NB4 (cell line): Measurements from ENCODE around the gene SIL1.

Experiments used
- POLR2A ChIP-seq: IDR thresholded peaks from 2 replicates; pipeline ENCODE4 v1.6.1; 2011; ENCODE audit warnings: mild to moderate bottlenecking; ENCODE audit not compliant: insufficient read length; ENCODE audit errors: extremely low read depth
- TF ChIP-seq, protein P1 (sequence below): IDR thresholded peaks from one replicate; pipeline ENCODE4 v1.5.1; 2012; ENCODE audit warnings: low read depth, low read length

DNA sequence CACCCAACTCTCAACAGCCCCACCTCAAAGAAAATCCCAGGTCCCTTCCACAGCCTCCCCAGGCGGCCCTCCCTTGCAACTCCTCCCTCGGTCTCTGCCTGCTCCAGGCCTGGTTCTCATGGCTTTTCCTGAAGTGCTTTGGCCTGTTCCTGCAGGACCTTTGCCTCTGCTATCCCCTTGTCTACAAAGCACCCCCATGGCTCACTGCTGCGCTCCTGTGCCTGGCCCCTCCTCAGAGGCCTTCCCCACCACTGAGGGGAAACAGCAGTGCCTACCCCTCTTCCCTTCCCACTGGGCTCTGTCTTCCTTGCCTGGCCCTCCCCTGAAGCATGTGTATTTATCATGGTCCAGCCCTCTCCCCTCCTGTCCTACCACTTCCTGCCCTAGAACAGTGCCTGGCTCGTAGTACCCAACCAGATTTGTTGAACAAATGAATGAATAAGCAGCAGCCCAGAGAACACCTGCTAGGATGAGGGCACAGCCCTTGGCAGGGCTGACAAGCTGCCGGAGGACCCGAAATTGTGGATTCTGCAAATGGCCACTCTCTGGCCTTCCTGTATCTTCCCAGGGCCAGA, 254.5 kb downstream of the SIL1 start:
- TF ChIP-seq, protein P1, sequence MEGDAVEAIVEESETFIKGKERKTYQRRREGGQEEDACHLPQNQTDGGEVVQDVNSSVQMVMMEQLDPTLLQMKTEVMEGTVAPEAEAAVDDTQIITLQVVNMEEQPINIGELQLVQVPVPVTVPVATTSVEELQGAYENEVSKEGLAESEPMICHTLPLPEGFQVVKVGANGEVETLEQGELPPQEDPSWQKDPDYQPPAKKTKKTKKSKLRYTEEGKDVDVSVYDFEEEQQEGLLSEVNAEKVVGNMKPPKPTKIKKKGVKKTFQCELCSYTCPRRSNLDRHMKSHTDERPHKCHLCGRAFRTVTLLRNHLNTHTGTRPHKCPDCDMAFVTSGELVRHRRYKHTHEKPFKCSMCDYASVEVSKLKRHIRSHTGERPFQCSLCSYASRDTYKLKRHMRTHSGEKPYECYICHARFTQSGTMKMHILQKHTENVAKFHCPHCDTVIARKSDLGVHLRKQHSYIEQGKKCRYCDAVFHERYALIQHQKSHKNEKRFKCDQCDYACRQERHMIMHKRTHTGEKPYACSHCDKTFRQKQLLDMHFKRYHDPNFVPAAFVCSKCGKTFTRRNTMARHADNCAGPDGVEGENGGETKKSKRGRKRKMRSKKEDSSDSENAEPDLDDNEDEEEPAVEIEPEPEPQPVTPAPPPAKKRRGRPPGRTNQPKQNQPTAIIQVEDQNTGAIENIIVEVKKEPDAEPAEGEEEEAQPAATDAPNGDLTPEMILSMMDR: no peak
- TF ChIP-seq POLR2A: no peak
